HG02885 (cell line): ENCODE results near the gene CAPS2.
A peak's percentile ranks its signal among the peaks of the same experiment; 100 is the strongest.
"Not testable (repeated sequence)": the region's sequence is repeated elsewhere in the genome, so short reads cannot be mapped to it uniquely, and the experiment has no call there.

Source experiments
- ATAC-seq: cut with Tn5 transposase; IDR thresholded peaks from one replicate; pipeline ENCODE4 v1.9.1; 2021; ENCODE audit warnings: mild to moderate bottlenecking; ENCODE audit not compliant: unreplicated experiment, poor library complexity

The CAPS2 gene

DNA sequence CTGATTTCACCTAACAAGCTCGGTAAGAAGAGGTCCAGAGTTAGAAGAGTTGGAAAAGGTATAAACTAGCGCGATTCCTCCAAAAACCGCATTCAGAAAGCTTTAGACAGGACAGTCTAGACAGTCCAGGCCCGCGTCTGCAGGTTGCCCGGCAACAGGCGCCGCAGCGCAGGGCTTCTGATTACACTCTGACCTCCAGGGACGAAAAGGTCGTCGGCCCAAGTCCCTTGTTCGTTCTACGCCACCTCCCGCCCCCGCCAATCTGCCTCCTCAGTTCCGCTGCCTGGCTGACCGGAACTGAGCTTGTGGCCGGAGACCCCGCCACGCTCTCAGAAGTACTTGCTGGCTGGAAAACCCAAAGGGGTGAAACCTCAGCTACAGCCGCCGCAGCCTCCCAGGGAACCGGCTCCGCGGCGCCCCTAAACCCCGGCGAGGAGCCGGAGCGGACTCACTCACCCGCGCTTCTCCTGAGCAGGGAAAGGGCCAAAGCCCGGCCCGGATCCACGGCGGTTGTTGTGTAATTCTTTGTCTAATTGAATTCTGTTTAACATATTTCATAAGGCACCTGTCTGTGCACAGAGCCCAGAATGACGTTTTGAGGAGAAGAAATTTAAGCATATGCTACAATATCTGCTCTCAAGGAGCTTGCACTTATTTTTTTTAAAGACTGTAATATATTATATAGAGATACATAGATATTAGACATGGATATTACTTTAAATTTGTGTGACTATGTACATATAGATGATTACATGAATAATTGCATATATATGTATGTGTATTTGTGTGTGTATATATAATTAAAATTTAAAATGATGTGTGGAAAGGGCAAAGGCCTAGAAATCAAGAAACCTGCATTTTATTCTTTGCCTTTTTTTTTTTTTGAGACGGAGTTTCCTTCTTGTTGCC lies at the start of gene CAPS2:
Gene CAPS2 (minus strand): TSS at position 407 of the 909 bp plus-strand sequence. CDS start 3,826 bp downstream, outside the sequence.
- peak; percentile 89 for ATAC-seq

- no peak for ATAC-seq
Observed at GRCh38 chr12:75378354-75378753, 48.2 kb upstream of the CAPS2 start.

- no peak for ATAC-seq
Observed at GRCh38 chr12:75374971-75375370, 44.8 kb upstream of the CAPS2 start.

GRCh38 chr12:75366629-75367028 lies 36.5 kb upstream of the CAPS2 start:
- peak; percentile 73 for ATAC-seq

GRCh38 chr12:75364919-75365318 lies 34.8 kb upstream of the CAPS2 start:
- no peak for ATAC-seq

DNA sequence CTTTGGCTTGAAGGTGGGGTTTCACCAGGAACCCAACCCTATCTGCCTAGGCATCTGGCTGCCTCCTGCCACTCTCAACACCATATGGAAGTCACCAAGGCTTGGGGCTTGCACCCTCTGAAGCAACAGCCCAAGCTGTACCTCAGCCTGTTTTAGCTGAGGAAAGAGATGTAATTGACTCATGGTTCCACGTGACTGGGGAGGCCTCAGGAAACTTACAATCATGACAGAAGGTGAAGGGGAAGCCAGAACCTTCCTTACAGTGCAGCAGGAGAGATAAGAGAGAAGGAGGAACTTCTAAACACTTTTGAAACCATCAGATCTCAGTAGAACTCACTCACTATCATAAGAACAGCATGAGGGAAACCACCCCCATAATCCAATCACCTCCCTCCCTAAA lies 31.3 kb upstream of the CAPS2 start:
- ATAC-seq = no peak

DNA sequence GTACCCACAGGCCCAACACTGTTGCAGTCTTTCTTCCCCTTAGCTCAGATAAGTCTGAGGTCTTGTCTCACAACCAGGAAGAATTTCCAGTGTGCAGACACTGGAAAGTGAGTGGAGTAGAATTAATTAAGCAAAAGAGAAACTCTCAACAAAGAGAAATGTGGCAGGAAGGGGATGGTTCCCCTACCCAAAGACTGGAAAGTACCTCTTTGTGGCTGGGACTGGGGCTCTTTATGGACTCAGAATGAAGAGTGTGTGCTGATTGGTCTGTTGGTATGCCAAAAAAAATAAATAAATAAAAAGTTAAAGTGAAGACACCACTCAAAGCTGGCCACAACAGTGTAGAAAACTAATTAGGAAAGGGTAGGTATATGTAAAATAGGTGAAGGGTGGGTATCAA lies 30.8 kb upstream of the CAPS2 start:
- no peak for ATAC-seq

DNA sequence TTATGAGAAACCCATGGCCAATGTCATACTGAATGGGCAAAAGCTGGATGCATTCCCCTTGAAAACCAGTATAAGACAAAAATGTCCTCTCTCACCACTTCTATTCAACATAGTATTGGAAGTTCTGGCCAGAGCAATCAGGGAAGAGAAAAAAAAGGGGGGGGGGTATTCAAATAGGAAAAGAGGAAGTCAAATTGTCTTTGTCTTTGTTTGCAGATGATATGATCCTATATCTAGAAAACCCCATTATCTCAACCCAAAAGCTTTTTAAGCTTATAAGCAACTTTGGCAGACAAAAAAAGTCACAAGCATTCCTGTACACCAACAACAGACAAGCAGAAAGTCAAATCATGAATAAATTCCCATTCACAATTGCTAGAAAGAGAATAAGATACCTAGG lies 23.9 kb upstream of the CAPS2 start:
- no peak for ATAC-seq

DNA sequence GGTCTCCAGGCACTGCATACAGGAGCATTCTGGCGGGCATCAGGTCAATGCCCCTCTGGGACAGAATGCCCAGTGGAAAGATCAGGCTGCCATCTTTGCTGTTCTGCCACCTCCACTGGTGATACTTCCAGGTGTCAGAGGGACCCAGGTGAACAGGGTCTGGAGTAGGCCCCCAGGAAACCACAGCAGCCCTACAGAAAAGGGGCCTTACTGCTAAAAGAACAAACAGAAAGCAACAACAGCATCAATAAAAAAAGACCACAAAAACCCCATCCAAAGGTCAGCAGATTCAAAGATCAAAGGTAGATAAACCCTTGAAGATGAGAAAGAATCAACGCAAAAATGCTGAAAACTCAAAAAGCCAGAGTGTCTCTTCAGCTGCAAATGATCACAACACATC lies 20.3 kb upstream of the CAPS2 start:
- no peak for ATAC-seq

GRCh38 chr12:75349946-75350345 lies 19.8 kb upstream of the CAPS2 start:
- no peak for ATAC-seq

GRCh38 chr12:75346215-75346614 lies 16.1 kb upstream of the CAPS2 start:
- ATAC-seq = not testable (repeated sequence)

DNA sequence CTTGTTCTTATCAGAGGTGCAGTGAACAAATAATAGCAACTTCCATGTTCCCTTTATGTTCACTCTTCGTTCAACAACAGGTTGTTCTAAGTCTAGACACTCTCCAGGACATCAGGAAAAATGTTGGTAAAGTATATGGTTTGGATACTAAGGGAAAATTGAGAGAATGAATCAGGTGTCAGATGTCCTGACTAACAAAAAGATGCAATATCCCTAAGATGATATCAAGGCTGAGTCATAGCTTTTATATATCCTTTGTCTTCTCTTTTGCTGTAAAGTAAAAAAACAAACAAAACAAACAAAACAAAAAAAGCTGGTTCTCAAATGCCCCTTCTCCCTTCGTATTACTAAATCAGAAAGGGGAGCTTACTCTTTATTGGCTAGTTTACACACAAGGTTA lies 15.4 kb upstream of the CAPS2 start:
- ATAC-seq = no peak

DNA sequence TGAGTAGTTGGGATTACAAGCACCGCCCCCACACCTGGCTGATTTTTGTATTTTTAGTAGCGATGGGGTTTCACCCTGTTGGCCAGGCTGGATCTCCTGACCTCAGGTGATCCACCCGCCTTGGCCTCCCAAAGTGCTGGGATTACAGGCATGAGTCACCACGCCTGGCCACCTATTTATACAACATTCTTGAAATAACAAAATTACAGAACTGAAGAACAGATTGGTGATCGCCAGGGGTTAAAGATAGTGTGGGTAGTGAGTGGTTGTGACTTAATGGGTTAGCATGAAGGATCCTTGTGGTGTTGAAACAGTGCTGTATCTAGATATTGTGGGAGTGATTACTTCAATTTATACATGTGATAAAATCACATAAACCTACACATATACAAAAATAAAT lies 11.7 kb upstream of the CAPS2 start:
- ATAC-seq = no peak

- ATAC-seq = peak; percentile 63
Observed at GRCh38 chr12:75337905-75338304, 7.8 kb upstream of the CAPS2 start.

GRCh38 chr12:75334384-75335030 lies 4.4 kb upstream of the CAPS2 start, which contains the start of gene GLIPR1L1:
Gene GLIPR1L1 (plus strand): TSS chr12:75334670. CDS start chr12:75334729, 59 bp downstream.
- peak; percentile 60 for ATAC-seq

DNA sequence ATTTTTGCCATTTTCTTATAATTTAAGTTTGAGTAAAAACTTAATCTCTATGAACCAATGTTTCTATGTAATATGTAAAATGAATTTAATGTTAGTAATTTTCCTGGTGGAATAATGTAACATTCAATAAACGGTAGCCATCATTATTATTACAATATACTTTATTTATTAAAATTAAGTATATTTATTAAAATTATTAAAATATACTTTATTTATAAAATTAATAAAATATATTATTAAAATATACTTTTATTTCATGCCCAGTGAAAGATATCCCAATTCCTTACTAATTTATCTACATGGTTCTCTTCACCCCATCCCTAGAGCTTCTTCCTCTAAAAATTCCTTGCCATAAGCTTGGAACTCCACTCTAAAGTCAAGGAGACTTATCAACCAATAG lies 2.5 kb downstream of the CAPS2 start:
- ATAC-seq = no peak

- ATAC-seq = no peak
Observed at GRCh38 chr12:75323663-75324062, 6.5 kb downstream of the CAPS2 start.

GRCh38 chr12:75322464-75322863 lies 7.7 kb downstream of the CAPS2 start:
- no peak for ATAC-seq

GRCh38 chr12:75317784-75318183 lies 12.3 kb downstream of the CAPS2 start:
- no peak for ATAC-seq

GRCh38 chr12:75315518-75315917 lies 14.6 kb downstream of the CAPS2 start:
- no peak for ATAC-seq

GRCh38 chr12:75311369-75311768 lies 18.8 kb downstream of the CAPS2 start:
- ATAC-seq = no peak
